GM21576 (cell line): Measurements from ENCODE around the gene MYBPHL.

Experiments
- ATAC-seq: cut with Tn5 transposase; IDR thresholded peaks from one replicate; pipeline ENCODE4 v1.9.1; 2021; ENCODE audit warnings: mild to moderate bottlenecking, moderate library complexity; ENCODE audit not compliant: unreplicated experiment

The MYBPHL gene

DNA sequence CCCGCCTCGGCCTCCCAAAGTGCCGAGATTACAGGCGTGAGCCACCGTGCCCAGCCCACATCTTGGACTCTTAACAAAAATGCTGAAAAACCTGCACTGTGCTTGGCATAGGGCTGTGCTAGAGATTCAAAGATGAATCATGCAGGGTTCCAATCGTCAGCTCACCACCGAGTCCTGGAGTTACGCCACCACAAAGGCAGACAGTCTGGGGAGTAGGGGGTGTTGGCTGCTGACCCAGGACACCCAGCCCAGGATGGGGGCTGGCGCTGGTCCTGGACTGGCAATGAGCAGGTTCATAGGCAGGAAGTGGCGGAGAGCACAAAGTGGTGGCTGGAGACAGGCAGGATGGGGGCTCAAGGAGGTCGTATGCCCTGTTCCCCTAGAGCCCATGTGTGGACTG lies 39.8 kb downstream of the MYBPHL start:
- no peak for ATAC-seq

DNA sequence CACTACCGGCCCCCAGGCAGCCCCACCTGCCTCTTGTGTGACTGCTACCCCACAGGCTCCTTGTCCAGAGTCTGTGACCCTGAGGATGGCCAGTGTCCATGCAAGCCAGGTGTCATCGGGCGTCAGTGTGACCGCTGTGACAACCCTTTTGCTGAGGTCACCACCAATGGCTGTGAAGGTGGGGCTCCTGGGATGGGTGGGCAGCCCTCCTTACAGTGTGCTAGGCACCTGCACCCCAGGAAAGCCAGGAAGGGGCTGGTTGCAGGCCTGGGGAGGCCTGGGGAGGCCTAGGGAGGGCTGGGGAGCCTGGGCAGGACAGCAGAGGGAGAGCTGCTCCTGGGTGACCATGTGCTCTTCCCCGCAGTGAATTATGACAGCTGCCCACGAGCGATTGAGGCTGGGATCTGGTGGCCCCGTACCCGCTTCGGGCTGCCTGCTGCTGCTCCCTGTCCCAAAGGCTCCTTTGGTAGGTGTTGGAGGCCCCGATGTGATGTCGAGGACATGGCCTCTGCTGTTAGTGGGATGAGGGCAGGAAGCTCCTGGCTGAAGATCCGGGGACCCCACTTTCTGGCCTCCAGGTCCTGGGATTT lies 41.0 kb downstream of the MYBPHL start:
- ATAC-seq = no peak

DNA sequence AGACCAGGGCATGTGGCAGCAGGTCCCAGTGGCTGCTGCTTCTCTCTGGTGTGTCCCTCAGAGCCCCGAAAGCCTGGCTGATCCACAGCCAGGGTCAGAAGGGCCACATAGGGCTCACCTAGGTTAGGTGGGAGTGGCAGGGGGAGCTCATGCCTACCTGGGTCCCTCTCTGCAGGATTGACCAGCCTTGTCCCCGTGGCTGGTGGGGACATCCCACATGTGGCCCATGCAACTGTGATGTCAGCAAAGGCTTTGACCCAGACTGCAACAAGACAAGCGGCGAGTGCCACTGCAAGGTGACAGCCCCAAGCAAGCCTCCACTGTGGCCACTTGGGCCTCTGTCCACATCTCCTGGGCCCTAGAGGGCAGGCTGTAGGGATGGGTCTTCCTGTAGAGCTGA lies 41.8 kb downstream of the MYBPHL start:
- ATAC-seq = no peak

DNA sequence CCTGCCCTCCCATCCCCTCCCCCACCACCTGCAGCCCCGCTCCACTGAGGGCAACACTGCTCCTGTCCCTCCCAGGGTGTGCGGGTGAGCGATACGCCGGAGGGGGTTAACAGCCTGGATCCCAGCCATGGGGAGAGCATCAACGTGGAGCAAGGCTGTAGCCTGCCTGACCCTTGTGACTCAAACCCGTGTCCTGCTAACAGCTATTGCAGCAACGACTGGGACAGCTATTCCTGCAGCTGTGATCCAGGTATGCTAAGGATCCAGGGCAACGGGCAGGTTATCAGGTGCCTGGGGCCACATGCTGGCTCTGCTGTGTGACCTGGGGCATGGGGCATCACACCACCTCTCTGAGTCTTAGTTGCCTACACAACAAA lies 42.4 kb downstream of the MYBPHL start:
- ATAC-seq = no peak

DNA sequence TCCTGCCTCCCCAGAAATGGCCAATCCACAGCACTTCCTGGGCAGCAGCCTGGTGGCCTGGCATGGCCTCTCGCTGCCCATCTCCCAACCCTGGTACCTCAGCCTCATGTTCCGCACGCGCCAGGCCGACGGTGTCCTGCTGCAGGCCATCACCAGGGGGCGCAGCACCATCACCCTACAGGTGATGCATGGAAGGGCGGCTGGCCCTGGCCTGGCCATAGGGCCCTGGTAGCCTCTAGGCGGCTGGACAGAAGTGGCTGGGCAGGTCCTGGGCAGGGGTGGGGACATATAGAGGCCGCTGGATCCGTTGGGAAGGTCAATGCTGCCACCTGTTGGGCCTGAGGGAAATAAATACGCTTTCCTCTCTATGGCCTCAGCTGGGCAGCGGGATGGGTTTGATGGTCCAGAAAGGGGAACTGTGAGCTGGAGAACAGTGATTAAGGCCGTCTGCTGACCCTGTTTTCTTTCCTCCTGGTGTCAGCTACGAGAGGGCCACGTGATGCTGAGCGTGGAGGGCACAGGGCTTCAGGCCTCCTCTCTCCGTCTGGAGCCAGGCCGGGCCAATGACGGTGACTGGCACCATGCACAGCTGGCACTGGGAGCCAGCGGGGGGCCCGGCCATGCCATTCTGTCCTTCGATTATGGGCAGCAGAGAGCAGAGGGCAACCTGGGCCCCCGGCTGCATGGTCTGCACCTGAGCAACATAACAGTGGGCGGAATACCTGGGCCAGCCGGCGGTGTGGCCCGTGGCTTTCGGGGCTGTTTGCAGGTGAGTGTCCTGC lies 43.0 kb downstream of the MYBPHL start:
- peak; percentile 65 for ATAC-seq

DNA sequence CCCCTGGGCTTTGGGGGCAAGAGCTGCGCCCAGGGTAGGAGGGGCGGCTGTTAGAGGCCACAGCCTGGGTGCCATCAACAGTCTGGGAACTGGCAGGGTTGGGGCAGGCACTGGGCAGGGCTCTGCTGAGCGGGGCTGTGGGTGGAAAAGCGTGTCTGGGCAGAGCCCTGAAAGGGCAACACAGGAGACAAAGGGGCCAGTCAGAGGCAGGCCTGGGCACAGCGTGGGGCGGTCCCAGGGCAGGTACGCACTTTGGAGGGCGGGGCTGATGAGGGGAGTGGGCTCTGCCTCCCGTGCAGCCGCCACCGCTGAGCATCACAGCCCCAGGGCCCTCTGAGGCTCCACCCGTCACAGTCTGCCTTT lies 43.6 kb downstream of the MYBPHL start:
- ATAC-seq = peak; percentile 12

DNA sequence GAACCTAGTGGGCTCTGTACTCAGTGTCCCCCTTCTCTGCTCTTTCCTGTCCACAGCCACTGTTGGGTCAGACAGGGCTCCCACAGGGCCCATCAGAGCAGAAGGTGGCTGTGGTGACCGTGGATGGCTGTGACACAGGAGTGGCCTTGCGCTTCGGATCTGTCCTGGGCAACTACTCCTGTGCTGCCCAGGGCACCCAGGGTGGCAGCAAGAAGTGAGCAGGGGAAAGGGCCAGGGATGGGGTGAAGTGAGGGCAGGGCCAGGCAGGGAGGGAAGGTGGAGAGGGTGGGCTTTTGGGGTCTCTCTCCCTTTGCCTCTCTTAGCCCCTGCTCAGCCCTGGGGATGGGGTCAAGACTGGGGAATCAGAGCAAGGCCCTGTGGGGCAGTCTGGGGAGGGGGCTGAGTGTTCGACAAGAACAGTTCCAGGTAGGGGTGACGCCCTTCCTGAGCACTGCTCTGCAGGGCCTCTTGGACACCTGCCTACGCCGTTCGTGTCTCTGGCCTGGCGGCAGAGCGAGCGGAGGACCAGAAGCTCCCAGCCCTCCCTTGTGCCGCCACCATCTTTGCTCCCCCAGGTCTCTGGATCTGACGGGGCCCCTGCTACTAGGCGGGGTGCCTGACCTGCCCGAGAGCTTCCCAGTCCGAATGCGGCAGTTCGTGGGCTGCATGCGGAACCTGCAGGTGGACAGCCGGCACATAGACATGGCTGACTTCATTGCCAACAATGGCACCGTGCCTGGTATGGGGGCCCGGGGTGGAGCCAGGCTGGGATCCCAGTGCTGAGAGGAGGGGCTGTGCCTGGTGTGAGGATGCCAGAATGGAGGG lies 44.4 kb downstream of the MYBPHL start:
- ATAC-seq = no peak

DNA sequence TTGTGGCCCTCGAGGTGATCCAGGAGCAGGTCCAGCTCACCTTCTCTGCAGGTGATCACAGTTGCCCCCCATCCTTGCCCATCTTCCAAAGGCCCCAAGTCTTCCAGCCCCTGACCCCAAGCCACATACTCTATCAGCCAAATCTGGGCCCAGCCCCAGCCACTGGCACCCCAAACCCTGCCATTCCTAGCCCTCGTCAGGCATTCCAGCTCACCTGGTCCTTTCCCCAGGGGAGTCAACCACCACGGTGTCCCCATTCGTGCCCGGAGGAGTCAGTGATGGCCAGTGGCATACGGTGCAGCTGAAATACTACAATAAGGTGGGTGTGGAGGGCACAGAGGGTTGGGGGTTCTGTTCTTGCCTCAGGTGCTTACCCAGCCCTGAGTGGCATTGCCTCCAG lies 45.2 kb downstream of the MYBPHL start:
- ATAC-seq = no peak

DNA sequence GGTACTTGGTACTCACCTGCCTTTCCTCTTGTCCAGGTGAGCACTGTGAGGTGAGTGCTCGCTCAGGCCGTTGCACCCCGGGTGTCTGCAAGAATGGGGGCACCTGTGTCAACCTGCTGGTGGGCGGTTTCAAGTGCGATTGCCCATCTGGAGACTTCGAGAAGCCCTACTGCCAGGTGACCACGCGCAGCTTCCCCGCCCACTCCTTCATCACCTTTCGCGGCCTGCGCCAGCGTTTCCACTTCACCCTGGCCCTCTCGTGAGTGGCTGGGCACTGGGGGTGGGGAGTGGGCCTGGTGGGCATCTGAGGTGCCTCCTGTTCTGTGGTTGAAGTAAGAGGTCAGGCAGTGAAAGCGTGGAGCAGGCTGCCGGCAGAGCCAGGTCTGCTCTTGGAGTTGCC lies 45.8 kb downstream of the MYBPHL start:
- ATAC-seq = no peak

DNA sequence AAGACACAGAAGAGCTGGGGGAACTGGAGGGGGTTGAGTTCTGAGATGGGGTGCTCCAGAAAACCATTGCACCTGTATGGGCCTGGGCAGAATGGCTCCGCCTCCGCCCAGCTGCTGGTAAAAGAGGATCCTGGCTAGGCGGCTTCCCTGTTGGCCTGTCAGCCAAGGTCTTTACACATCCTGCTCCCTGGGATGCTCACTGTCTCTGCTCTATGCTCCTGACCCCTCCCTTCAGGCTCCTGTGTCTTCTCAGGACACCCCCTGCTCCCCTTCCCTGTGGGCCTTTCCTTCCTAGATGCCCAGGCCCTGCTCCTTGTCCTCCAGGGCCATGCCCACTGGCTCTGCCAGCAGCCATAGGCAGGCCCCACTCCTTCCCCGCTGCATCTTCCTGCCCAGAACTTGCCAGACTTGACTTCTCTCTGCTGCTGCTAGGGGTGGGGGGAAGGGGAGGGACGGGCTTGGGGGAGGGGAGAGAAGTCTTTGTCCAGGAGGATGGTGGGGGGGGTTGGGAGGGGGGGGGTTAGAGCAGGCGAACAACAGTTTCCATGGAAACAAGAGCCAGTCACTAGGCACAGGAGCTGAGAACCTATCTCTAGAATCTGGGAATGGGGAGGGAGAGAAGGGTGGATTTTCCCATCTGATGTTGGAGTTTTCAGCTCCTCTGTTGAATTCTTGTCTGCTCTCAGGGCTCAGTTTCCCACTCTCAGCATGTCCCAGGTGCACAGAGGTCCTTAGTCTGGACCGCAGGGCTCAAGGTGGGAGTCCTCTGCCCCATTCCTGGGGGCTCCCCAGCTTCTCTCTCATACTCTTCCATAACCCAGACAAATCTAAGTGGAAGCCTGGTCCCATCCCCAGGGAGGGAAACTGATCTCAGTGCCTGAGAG lies 46.9 kb downstream of the MYBPHL start:
- ATAC-seq = no peak

DNA sequence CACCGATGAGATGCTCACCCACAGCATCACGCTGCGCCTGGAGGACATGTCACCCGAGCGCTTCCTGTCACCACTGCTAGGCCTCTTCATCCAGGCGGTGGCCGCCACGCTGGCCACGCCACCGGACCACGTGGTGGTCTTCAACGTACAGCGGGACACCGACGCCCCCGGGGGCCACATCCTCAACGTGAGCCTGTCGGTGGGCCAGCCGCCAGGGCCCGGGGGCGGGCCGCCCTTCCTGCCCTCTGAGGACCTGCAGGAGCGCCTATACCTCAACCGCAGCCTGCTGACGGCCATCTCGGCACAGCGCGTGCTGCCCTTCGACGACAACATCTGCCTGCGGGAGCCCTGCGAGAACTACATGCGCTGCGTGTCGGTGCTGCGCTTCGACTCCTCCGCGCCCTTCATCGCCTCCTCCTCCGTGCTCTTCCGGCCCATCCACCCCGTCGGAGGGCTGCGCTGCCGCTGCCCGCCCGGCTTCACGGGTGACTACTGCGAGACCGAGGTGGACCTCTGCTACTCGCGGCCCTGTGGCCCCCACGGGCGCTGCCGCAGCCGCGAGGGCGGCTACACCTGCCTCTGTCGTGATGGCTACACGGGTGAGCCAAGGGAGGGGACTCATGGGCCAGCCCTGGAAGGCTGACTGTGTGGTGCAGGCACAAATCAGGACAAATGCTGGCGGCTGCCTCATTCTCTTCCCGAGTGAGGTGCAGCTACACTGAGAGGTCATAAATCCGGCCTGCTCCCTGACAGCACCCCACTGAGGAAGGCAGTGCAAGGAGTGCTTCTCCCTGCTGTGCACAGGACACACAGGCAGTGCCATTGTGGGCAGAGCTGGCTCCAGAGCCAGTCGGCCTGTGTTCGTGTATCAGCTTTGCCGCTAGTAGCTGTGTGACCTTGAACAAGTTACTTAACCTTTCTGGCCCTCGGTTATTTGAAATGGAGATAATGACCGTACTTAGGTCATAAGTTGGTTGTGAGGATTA lies 48.0 kb downstream of the MYBPHL start:
- ATAC-seq = no peak

DNA sequence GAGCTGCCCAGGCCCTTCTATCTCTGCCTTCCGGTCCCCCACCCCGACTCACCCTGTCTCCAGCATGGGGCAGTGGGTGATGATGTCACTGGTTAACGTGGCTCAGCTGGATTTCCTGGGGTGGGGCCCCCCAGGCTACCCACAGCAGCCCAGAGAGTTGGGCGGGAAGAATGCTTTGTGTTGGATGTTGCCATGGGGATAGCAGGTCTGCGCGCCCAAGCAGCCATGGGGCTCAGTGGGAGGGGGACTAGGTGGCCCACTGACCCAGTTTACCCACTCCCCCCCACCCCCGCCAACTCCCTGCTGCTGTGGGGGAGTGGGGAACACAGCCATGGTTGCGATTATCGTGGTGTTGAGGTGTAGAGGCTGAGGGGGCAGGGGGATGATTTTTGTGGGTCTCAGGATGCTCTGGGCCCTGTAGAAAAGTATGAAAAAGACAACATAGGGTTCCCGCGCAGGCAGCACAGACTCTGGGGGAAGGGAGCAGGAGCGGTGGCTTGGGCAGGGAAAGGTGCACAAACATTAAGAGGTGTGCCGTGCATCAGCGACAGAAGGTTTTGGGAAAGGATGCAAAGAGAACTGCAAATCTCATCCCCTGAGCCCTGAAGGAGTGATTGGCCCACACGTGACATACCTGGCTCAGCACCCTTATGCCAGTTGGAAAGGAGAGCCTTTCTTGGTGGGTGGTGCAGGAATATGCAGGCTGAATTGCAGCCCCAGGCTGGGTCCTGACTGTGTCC lies 49.0 kb downstream of the MYBPHL start:
- no peak for ATAC-seq

DNA sequence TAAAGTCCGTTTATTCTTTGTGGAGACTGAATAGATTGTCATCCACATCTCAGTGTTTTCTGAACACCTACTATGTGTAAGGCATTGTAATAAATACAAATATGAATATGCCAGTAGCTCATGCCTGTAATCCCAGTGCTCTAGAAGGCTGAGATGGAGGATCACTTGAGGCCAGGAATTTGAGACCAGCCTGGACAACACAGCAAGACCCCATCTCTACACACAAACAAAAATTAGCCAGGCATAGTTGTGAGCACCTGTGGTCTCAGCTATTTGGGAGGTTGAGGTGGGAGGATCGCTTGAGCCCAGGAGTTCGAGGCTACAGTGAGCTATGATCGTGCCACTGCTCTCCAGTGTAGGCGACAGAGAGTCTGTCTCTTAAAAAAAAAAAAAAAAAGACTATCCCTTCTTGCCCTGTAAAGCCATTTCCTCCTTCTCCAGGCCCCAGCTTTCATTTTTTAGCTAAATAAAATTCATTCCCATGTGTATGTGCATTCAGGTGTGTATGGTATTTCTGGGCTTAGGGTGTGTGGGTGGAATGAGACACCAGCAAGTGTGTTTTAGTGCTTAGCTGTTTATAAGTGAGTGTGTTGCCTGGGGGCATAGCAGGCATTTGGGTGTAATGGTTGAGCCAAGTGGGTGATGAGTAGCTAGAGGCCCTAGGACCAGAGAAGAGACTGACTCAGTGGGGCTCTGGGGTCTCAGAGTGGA lies 49.7 kb downstream of the MYBPHL start:
- ATAC-seq = no peak

DNA sequence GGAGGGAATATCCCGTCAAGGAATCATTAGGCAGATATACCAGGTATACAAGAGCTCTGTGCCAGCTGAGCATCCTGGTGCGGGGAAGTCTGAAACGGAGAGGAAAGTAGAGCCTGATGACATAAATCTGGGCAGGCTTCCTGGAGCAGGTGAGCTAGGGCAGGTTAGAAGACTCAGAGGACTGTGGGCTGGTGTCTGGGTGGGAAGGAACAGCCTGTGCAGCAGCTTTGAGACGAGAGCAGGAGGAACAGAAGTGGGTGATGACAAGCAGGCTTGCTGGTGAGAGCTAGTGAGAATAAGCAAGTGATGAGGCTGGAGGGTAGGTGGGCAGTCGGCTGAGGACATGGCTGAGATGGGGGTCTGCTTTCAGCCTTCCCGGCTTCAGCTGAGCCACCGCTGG lies 50.7 kb downstream of the MYBPHL start:
- no peak for ATAC-seq

DNA sequence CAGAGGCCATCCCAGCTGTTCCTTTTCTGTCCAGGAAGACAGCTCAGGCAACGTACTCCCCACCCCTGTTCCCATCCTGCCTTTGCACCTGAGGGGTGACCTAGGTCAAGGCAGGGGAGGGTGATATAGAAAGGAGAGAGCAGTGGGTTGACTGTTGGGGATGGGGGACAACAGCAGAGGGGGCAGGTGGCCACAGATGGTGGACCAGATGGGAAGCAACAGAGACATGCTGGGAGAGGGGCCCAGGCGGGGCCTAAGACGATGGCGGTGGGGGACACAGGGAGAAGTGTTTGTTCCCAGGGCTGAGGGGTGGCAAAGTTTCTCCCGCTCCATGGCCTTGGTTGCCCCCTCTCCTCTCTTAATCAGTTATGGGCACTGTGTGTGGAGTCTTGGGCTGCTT lies 51.1 kb downstream of the MYBPHL start:
- no peak for ATAC-seq

DNA sequence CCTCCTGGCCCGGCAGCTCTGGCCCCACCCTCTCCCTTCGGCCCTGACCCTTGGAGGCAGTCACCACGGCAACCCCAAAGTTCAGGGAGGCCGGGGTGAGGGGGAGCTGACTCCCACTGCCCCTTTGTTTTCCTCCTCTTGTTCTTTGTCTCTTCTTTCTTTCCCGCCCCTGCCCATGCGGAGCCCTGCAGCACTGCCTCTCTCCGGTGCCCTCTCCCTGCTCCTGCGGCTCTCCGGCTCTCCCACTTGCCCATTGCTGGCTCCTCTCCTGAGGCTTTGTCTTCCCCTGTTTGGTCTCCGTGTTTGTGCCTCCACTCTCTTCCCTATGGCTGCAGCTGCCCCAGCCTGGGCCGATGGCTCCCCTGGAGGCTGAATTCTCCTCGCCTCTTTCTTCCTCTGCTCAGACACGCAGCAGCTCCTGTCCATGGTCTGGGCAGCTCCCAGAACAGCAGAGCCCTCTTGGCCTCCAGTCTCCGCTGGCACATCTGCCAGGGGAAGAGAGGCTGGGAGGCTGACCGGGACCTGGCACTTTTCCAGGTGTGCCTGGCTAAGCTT lies 51.6 kb downstream of the MYBPHL start:
- no peak for ATAC-seq

DNA sequence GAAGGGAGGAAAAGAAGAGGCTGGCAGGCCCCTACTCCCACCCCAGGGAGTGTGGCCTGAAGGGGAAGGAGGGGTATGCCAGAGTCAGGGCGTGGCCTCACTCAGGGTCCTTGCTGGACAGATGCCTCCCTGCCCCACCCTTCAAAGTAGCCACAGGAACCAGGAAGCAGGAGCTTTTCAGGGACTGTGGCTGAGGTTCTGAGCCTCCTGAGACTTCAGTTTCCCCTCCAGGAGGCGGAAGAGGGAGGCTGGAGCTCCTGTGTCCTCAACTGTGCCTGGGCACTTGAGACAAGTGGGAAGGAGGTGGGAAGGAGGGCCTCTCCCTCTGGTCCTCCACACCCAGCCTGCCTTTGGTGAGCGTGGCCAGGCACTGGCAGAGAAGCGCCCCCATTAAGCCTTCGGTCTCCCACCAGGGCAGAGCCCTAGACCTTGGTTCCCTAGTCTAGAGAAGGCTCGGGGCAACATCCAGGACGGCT lies 52.2 kb downstream of the MYBPHL start:
- no peak for ATAC-seq
